Activated naive CD4-positive, alpha-beta T cell treated with anti-CD3 and anti-CD28 coated beads, Interleukin-2, amount 50 U/mL, for 24 hours (primary cell): ENCODE results near the gene WFDC6.

Experiments used
- H3K27ac Mint-ChIP-seq: one replicate; pipeline ENCODE4 v1.8.0; 2021; ENCODE audit warnings: mild to moderate bottlenecking, mixed read lengths
- H3K27me3 Mint-ChIP-seq: one replicate; pipeline ENCODE4 v1.8.0; 2021; ENCODE audit warnings: mixed read lengths
- H3K36me3 Mint-ChIP-seq: one replicate; pipeline ENCODE4 v1.8.0; 2021; ENCODE audit warnings: mixed read lengths
- H3K4me1 Mint-ChIP-seq: one replicate; pipeline ENCODE4 v1.8.0; 2021; ENCODE audit warnings: mixed read lengths
- H3K4me3 Mint-ChIP-seq: one replicate; pipeline ENCODE4 v1.8.0; 2021; ENCODE audit warnings: mild to moderate bottlenecking, mixed read lengths
- H3K9me3 Mint-ChIP-seq: one replicate; pipeline ENCODE4 v1.8.0; 2021; ENCODE audit warnings: mixed read lengths

WFDC6 gene

GRCh38 chr20:45501600-45501999 is 37.7 kb downstream of the WFDC6 start:
- H3K36me3 Mint-ChIP-seq, result no peaks in the 10 kb centered on the region
- H3K4me1 Mint-ChIP-seq, result no peaks in the 10 kb centered on the region
- H3K9me3 Mint-ChIP-seq, result no peaks in the 10 kb centered on the region
- no peak overlapping the region for H3K27ac Mint-ChIP-seq
- H3K4me3 Mint-ChIP-seq, result no peak overlapping the region
- peaks cover 30% of the 10 kb centered on the region for H3K27me3 Mint-ChIP-seq

DNA sequence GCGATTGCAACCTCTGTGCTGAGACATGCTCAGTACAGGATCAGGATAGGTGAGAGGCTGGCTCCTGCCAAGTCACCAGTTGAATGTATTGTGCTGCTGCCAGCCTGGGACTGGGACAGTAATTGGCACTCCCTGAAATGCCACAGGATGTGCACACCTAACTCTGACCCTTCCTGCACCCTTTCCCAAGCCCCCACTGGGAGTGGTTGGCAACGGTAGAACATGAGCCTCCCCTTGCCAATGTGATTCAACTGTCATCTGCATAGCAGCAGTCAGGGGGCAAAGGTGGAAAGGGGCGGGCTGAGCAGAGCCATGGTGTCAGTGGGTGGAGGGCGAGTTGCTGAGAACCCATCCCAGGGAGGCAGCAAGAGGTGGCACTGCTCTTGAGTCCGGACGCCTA is 39.3 kb downstream of the WFDC6 start:
- Mint-ChIP-seq H3K27ac (no peak overlapping the region), H3K4me3 (no peak overlapping the region), H3K27me3 (peaks cover 23% of the 10 kb centered on the region), H3K9me3 (no peaks in the 10 kb centered on the region), H3K36me3 (no peaks in the 10 kb centered on the region), H3K4me1 (no peaks in the 10 kb centered on the region)

DNA sequence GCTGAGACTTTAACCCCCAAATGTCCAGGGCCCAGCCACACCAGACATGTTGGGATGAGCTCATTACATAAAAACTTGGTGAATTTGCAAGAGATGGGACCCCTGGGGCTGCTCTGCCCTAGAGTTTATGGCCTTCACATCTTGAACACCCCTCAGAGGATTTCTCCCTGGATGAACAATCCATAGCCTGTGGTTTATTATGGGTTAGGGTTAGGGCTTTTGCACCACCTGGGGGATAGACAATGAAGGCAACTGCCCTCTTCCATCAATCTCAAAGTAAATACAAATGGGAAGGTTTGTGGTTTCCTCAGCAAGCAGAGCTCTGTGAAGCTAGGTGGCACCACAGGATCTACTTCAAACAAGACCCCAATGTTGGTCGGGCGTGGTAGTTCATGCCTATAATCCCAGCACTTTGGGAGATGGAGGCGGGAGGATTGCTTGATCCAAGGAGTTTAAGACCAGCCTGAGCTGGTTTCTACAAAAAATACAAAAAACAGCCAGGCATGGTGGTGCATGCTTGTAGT is 41.2 kb downstream of the WFDC6 start:
- Mint-ChIP-seq H3K9me3 (no peaks in the 10 kb centered on the region), H3K4me3 (no peak overlapping the region), H3K36me3 (no peaks in the 10 kb centered on the region), H3K27ac (no peak overlapping the region), H3K27me3 (peaks cover 20% of the 10 kb centered on the region), H3K4me1 (no peaks in the 10 kb centered on the region)

DNA sequence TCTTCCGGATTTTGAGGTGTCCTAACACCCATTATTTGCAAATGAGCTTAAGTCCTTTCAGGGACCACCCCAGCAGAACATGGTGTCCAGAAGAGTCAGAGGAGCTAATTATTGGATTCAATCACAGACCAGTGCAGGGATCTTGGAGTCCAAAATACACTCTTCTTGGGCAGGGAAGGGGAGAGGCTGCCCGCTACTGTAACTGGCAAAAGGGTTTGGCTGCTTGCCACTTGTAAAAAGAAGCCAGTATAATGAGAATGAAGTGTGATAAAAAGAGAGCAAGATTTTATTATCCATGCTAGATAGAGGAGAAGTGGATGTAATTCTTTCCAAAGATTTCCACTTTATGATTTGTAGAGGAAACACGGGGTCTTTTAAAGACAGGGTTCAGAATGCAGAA is 43.1 kb downstream of the WFDC6 start:
- Mint-ChIP-seq H3K27me3 (peaks cover 14% of the 10 kb centered on the region), H3K36me3 (no peaks in the 10 kb centered on the region), H3K9me3 (no peaks in the 10 kb centered on the region), H3K27ac (no peak overlapping the region), H3K4me1 (no peaks in the 10 kb centered on the region), H3K4me3 (no peak overlapping the region)

GRCh38 chr20:45495501-45495941 is 43.8 kb downstream of the WFDC6 start:
- no peaks in the 10 kb centered on the region for H3K36me3 Mint-ChIP-seq
- H3K27me3 Mint-ChIP-seq, result peaks cover 12% of the 10 kb centered on the region
- no peaks in the 10 kb centered on the region for H3K9me3 Mint-ChIP-seq
- no peaks in the 10 kb centered on the region for H3K4me1 Mint-ChIP-seq
- H3K4me3 Mint-ChIP-seq, result no peak overlapping the region
- no peak overlapping the region for H3K27ac Mint-ChIP-seq

DNA sequence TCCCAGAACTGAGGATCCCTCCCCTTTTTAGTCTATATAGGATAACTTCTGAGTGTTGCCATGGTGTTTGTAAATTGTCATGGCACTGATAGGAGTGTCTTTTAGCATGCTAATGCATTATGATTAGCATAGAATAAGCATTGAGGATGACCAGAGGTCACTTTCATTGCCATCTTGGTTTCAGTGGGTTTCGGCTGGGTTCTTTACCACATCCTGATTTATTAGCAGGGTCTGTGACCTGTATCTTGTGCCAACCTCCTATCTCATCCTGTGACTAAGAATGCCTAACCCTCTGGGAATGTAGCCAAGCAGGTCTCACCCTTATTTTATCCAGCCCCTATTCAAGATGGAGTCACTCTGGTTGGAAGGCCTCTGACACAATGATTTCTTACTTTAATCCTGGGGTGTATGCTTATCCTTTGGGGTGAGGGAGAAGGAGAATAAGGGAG is 50.2 kb downstream of the WFDC6 start:
- Mint-ChIP-seq H3K36me3 (no peaks in the 10 kb centered on the region), H3K27me3 (peaks cover 12% of the 10 kb centered on the region), H3K4me1 (no peaks in the 10 kb centered on the region), H3K4me3 (no peak overlapping the region), H3K27ac (no peak overlapping the region), H3K9me3 (no peaks in the 10 kb centered on the region)

- no peak overlapping the region for H3K27ac Mint-ChIP-seq
- no peaks in the 10 kb centered on the region for H3K4me1 Mint-ChIP-seq
- H3K9me3 Mint-ChIP-seq, result no peaks in the 10 kb centered on the region
- H3K4me3 Mint-ChIP-seq, result no peak overlapping the region
- H3K36me3 Mint-ChIP-seq, result no peaks in the 10 kb centered on the region
- peaks cover 10% of the 10 kb centered on the region for H3K27me3 Mint-ChIP-seq
These were observed 52.0 kb downstream of the WFDC6 start for GRCh38 chr20:45487231-45487635.

- Mint-ChIP-seq H3K27me3 (peaks cover 11% of the 10 kb centered on the region), H3K4me3 (no peak overlapping the region), H3K36me3 (no peaks in the 10 kb centered on the region), H3K9me3 (no peaks in the 10 kb centered on the region), H3K27ac (no peak overlapping the region), H3K4me1 (no peaks in the 10 kb centered on the region)
These were observed 53.9 kb downstream of the WFDC6 start for GRCh38 chr20:45485388-45485787.

- H3K36me3 Mint-ChIP-seq, result no peaks in the 10 kb centered on the region
- H3K27ac Mint-ChIP-seq, result no peak overlapping the region
- no peaks in the 10 kb centered on the region for H3K9me3 Mint-ChIP-seq
- no peak overlapping the region for H3K4me3 Mint-ChIP-seq
- H3K27me3 Mint-ChIP-seq, result peaks cover 11% of the 10 kb centered on the region
- H3K4me1 Mint-ChIP-seq, result no peaks in the 10 kb centered on the region
These were observed 54.6 kb downstream of the WFDC6 start for GRCh38 chr20:45484676-45485075.
